GM23248 (cell line): ENCODE measurements around the gene ENTR1.

Source experiments
- EZH2 ChIP-seq: fragments of 200-600 bp; sonication (generic); IDR thresholded peaks from 2 replicates; pipeline ENCODE4 v1.6.1; 2018; ENCODE audit warnings: antibody characterized with exemption, mild to moderate bottlenecking; ENCODE audit not compliant: insufficient read depth, poor library complexity, severe bottlenecking
- EZH2phosphoT487 ChIP-seq: fragments of 200-600 bp; sonication (generic); IDR thresholded peaks from 2 replicates; pipeline ENCODE4 v1.6.1; 2018; ENCODE audit warnings: antibody characterized with exemption, moderate library complexity, mild to moderate bottlenecking, low read depth; ENCODE audit not compliant: insufficient read depth

GRCh38 chr9:136361754-136362449 lies 48.5 kb downstream of the ENTR1 start:
- TF ChIP-seq EZH2 (no peak), EZH2phosphoT487 (no peak)
